HFF-Myc (cell line): Measurements from ENCODE around the gene TMEM237.
"Not testable (repeated sequence)": the region's sequence is repeated elsewhere in the genome, so short reads cannot be mapped to it uniquely, and the experiment has no call there.

Source experiments
- DNase-seq: peaks from one replicate; pipeline ENCODE4 v3.0.0-alpha.2; 2011; ENCODE audit warnings: low read depth; ENCODE audit errors: extremely low read depth
- H3K4me3 ChIP-seq: replicated peaks from 2 replicates; pipeline ENCODE4 v1.5.1; 2011; ENCODE audit warnings: low read depth, mild to moderate bottlenecking, control low read depth, low read length
- TF ChIP-seq, protein P1 (sequence below): IDR thresholded peaks from 2 replicates; pipeline ENCODE4 v1.5.1; 2012; ENCODE audit warnings: mild to moderate bottlenecking, low read depth, low read length, control low read depth; ENCODE audit errors: missing control alignments

Gene TMEM237

GRCh38 chr2:201673546-201673945 lies 30.2 kb upstream of the TMEM237 start:
- H3K4me3 ChIP-seq: no peak overlapping the region
- no peak for DNase-seq
- TF ChIP-seq, protein P1, sequence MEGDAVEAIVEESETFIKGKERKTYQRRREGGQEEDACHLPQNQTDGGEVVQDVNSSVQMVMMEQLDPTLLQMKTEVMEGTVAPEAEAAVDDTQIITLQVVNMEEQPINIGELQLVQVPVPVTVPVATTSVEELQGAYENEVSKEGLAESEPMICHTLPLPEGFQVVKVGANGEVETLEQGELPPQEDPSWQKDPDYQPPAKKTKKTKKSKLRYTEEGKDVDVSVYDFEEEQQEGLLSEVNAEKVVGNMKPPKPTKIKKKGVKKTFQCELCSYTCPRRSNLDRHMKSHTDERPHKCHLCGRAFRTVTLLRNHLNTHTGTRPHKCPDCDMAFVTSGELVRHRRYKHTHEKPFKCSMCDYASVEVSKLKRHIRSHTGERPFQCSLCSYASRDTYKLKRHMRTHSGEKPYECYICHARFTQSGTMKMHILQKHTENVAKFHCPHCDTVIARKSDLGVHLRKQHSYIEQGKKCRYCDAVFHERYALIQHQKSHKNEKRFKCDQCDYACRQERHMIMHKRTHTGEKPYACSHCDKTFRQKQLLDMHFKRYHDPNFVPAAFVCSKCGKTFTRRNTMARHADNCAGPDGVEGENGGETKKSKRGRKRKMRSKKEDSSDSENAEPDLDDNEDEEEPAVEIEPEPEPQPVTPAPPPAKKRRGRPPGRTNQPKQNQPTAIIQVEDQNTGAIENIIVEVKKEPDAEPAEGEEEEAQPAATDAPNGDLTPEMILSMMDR: no peak

GRCh38 chr2:201671205-201671604 lies 27.9 kb upstream of the TMEM237 start:
- H3K4me3 ChIP-seq, DNase-seq: not testable (repeated sequence)

- no peak for DNase-seq
- TF ChIP-seq, protein P1: no peak
- H3K4me3 ChIP-seq: no peak overlapping the region
Observed at GRCh38 chr2:201669865-201670264, 26.6 kb upstream of the TMEM237 start.

DNA sequence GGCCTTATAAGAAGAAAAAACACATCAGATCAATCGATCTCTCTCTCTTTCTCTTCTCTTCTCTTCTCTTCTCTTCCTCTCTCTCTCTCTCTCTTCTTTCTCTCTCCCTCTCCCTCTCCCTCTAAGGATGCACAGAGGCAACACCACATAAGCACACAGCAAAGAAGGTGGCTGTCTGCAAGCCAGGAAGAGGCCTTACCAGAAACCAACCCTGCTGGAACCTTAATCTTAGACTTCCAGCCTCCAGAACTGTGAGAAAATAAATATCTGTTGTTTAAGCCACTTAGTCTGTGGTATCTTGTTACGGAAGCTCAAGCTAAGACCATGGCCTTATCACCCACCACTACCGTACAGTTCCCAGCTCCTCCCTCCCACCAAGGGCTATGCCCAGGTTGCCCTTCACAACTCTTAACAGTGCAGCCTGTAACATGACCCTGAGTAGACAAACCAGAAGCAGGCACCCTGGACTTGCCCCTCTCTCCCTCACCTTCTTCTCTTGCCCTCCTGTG lies 25.2 kb upstream of the TMEM237 start:
- no peak for DNase-seq
- TF ChIP-seq, protein P1: no peak
- H3K4me3 ChIP-seq: no peak overlapping the region

- TF ChIP-seq, protein P1: no peak
- DNase-seq: no peak
- no peak overlapping the region for H3K4me3 ChIP-seq
Observed at GRCh38 chr2:201664334-201664733, 21.0 kb upstream of the TMEM237 start.

- DNase-seq: no peak
- TF ChIP-seq, protein P1: no peak
- no peak overlapping the region for H3K4me3 ChIP-seq
Observed at GRCh38 chr2:201661366-201661765, 18.1 kb upstream of the TMEM237 start.

- H3K4me3 ChIP-seq: no peak overlapping the region
- DNase-seq: no peak
- TF ChIP-seq, protein P1: no peak
Observed at GRCh38 chr2:201660293-201660895, 17.1 kb upstream of the TMEM237 start.
